ENCODE results near the gene AGPAT4.
"Not testable (repeated sequence)": the region's sequence is repeated elsewhere in the genome, so short reads cannot be mapped to it uniquely, and the experiment has no call there.

AGPAT4 gene

DNA sequence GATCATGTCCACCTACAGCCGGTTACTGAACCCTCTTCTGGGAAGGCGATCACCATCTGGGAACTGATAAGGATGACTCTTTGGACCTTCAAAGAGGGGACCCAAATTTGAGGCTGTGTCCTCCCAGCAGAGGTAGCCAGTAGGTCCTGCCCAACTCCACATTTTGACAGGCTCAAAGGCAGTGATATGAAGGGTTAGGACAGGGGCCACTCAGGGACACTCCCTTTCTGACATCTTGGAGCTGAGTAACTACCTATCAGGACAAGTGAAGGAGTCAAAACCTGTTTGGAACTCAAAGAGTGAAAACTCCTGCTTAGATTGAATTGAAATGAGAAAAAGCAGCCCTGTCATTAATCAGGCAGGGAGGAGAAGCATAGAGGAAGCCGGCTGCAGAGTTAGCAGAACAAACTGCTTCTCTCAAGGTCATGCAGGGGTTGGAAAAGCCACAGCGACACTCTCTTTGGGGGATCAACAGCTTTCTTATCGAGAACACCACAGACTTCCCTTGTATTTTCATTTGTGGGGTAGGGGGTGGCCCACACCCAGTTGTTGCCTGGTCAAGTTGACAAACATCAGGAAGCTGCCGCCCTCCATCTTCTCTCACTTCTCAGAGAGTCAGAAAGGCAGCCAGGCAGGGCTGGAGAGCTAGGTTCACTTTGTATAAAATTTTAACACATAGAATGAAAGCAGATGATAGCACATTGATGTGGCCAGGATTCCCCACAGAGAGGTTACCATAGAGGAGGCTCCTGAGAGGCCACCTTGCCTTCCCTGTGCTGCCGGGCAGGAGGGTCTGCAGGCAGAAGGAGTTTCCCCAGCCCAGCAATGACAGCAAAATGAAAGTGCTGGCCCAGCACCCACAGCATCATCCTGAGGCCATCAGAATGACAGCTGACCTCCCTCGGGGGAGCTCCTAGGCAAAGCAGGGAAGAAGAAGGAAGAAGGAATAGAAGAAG, 47.6 kb downstream of the AGPAT4 start:
- Histone ChIP-seq H2BK120ac (ENCODE audit: low read depth, low read length) (no peak overlapping the region), H3K9me3 (replicated peaks in 1 of 2; ENCODE audit: control insufficient read depth in 2 of 2, insufficient read depth in 1 of 2, low read depth in 1 of 2, low read length in 2 of 2) (peaks cover 0 to 2% of the 10 kb centered on the region in 2 donors), H3K79me1 (ENCODE audit: low read depth, low read length) (peaks cover 11% of the 10 kb centered on the region), H3K9ac (ENCODE audit: low read depth, low read length, poor library complexity) (no peak overlapping the region), H3K27me3 (ENCODE audit: control insufficient read depth in 3 of 3, insufficient read depth in 3 of 3, low read depth in 1 of 3, low read length in 3 of 3) (no peaks in the 10 kb centered on the region), H3K4me2 (ENCODE audit: insufficient read depth, low read length, poor library complexity, severe bottlenecking) (no peak overlapping the region), H2BK15ac (ENCODE audit: low read length) (no peak overlapping the region), H2BK5ac (ENCODE audit: low read length) (no peak overlapping the region), H2BK12ac (ENCODE audit: low read length) (no peak overlapping the region), H3K36me3 (replicated peaks in 1 of 2; ENCODE audit: control insufficient read depth in 2 of 2, insufficient read depth in 2 of 2, low read length in 2 of 2) (peaks cover 16 to 63% of the 10 kb centered on the region in 2 donors), H3K27ac (replicated peaks; ENCODE audit: low read length) (no peak overlapping the region), H2AK5ac (ENCODE audit: low read depth, low read length) (no peak overlapping the region), H3K23ac (ENCODE audit: low read depth, low read length, poor library complexity) (no peak overlapping the region), H3K14ac (ENCODE audit: low read length) (no peak overlapping the region), H4K91ac (ENCODE audit: low read depth, low read length, poor library complexity) (no peak overlapping the region), H3K4ac (ENCODE audit: low read length) (no peak overlapping the region), H3K4me1 (ENCODE audit: control insufficient read depth in 2 of 2, insufficient read depth in 1 of 2, low read depth in 1 of 2, low read length in 2 of 2) (peaks cover 13 to 15% of the 10 kb centered on the region in 2 donors), H4K8ac (ENCODE audit: low read depth, low read length) (no peak overlapping the region), H3K4me3 (ENCODE audit: low read length in 2 of 2) (no peak overlapping the region), H2AFZ (ENCODE audit: low read length) (no peak overlapping the region), H3K18ac (ENCODE audit: low read length) (no peak overlapping the region)
- no CpG with 5 or more reads among the region's 8 CpGs for WGBS, 2 donors (ENCODE audit: extremely low coverage in 2 of 2, insufficient read length in 2 of 2, insufficient replicate concordance in 1 of 2)
- no peak for DNase-seq (ENCODE audit: low spot score)

DNA sequence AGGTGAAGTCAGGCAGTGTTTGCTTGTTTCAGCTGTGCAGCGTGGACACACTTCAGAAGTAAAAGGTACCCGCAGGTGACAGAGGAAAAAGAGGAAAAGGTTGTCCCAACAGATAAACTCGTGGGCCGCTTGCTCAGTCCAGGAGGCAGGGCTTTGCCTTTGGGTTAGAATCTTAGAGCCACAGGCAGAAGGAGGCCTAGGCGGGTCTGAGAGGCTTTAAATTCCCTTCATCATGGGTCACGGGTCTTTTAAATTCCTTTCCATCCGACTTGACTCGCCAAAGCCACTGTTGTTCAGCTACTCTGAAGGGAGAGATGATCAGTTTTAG, 48.2 kb downstream of the AGPAT4 start:
- Histone ChIP-seq H4K91ac (ENCODE audit: low read depth, low read length, poor library complexity) (no peak overlapping the region), H4K8ac (ENCODE audit: low read depth, low read length) (no peak overlapping the region), H3K14ac (ENCODE audit: low read length) (no peak overlapping the region), H3K4ac (ENCODE audit: low read length) (no peak overlapping the region), H3K4me2 (ENCODE audit: insufficient read depth, low read length, poor library complexity, severe bottlenecking) (no peak overlapping the region), H3K36me3 (replicated peaks in 1 of 2; ENCODE audit: control insufficient read depth in 2 of 2, insufficient read depth in 2 of 2, low read length in 2 of 2) (peaks cover 19 to 61% of the 10 kb centered on the region in 2 donors), H2BK12ac (ENCODE audit: low read length) (no peak overlapping the region), H2AK5ac (ENCODE audit: low read depth, low read length) (no peak overlapping the region), H3K9me3 (replicated peaks in 1 of 2; ENCODE audit: control insufficient read depth in 2 of 2, insufficient read depth in 1 of 2, low read depth in 1 of 2, low read length in 2 of 2) (no peaks in the 10 kb centered on the region), H3K27me3 (ENCODE audit: control insufficient read depth in 3 of 3, insufficient read depth in 3 of 3, low read depth in 1 of 3, low read length in 3 of 3) (no peaks in the 10 kb centered on the region), H2BK120ac (ENCODE audit: low read depth, low read length) (no peak overlapping the region), H2BK15ac (ENCODE audit: low read length) (no peak overlapping the region), H3K4me1 (ENCODE audit: control insufficient read depth in 2 of 2, insufficient read depth in 1 of 2, low read depth in 1 of 2, low read length in 2 of 2) (peaks cover 13 to 15% of the 10 kb centered on the region in 2 donors), H2BK5ac (ENCODE audit: low read length) (no peak overlapping the region), H2AFZ (ENCODE audit: low read length) (no peak overlapping the region), H3K9ac (ENCODE audit: low read depth, low read length, poor library complexity) (peak overlapping the region; percentile 24), H3K18ac (ENCODE audit: low read length) (no peak overlapping the region), H3K27ac (replicated peaks; ENCODE audit: low read length) (no peak overlapping the region), H3K79me1 (ENCODE audit: low read depth, low read length) (peaks cover 12% of the 10 kb centered on the region), H3K4me3 (ENCODE audit: low read length in 2 of 2) (no peak overlapping the region), H3K23ac (ENCODE audit: low read depth, low read length, poor library complexity) (no peak overlapping the region)
- WGBS, 2 donors (ENCODE audit: extremely low coverage in 2 of 2, insufficient read length in 2 of 2, insufficient replicate concordance in 1 of 2) = no CpG with 5 or more reads among the region's 8 CpGs
- DNase-seq (ENCODE audit: low spot score) = no peak

GRCh38 chr6:161224951-161225680, 48.7 kb downstream of the AGPAT4 start:
- not testable (repeated sequence) for H2BK12ac ChIP-seq (ENCODE audit: low read length); H3K4me3 ChIP-seq (ENCODE audit: low read length in 2 of 2); H3K23ac ChIP-seq (ENCODE audit: low read depth, low read length, poor library complexity); H4K8ac ChIP-seq (ENCODE audit: low read depth, low read length); DNase-seq (ENCODE audit: low spot score); H2BK5ac ChIP-seq (ENCODE audit: low read length); H2BK120ac ChIP-seq (ENCODE audit: low read depth, low read length); H3K4ac ChIP-seq (ENCODE audit: low read length); H4K91ac ChIP-seq (ENCODE audit: low read depth, low read length, poor library complexity); H3K9ac ChIP-seq (ENCODE audit: low read depth, low read length, poor library complexity); H3K14ac ChIP-seq (ENCODE audit: low read length); H3K9me3 ChIP-seq (replicated peaks in 1 of 2; ENCODE audit: control insufficient read depth in 2 of 2, insufficient read depth in 1 of 2, low read depth in 1 of 2, low read length in 2 of 2); H3K4me2 ChIP-seq (ENCODE audit: insufficient read depth, low read length, poor library complexity, severe bottlenecking); H2AK5ac ChIP-seq (ENCODE audit: low read depth, low read length); H2AFZ ChIP-seq (ENCODE audit: low read length); H3K27ac ChIP-seq (replicated peaks; ENCODE audit: low read length); H2BK15ac ChIP-seq (ENCODE audit: low read length); H3K18ac ChIP-seq (ENCODE audit: low read length); H3K27me3 ChIP-seq (ENCODE audit: control insufficient read depth in 3 of 3, insufficient read depth in 3 of 3, low read depth in 1 of 3, low read length in 3 of 3)
- peaks cover 12% of the 10 kb centered on the region for H3K79me1 ChIP-seq (ENCODE audit: low read depth, low read length)
- peaks cover 13 to 15% of the 10 kb centered on the region in 2 donors for H3K4me1 ChIP-seq (ENCODE audit: control insufficient read depth in 2 of 2, insufficient read depth in 1 of 2, low read depth in 1 of 2, low read length in 2 of 2)
- peaks cover 19 to 57% of the 10 kb centered on the region in 2 donors for H3K36me3 ChIP-seq (replicated peaks in 1 of 2; ENCODE audit: control insufficient read depth in 2 of 2, insufficient read depth in 2 of 2, low read length in 2 of 2)
- no CpG with 5 or more reads among the region's 16 CpGs for WGBS, 2 donors (ENCODE audit: extremely low coverage in 2 of 2, insufficient read length in 2 of 2, insufficient replicate concordance in 1 of 2)

DNA sequence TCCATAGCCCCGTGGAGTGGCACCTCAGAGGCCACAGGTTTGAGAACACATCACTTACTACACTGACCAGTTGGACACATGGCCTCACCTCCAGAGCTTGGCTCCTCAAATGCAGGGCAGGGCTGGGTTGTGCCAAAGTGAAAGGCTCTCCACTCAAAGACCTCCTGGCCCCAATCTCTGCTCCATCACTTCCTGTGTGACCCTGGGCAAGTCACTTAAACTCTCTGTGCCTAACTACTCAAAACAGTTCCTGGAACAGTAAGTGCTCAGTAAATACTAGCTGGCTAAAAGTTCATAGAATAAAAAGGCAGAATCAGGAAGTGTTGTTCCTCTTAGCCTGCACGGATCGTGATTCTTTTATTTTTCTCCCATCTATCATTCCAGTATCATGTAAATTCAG, 50.2 kb downstream of the AGPAT4 start:
- H2BK120ac ChIP-seq (ENCODE audit: low read depth, low read length) = no peak overlapping the region
- H3K23ac ChIP-seq (ENCODE audit: low read depth, low read length, poor library complexity) = no peak overlapping the region
- no CpG with 5 or more reads among the region's 3 CpGs for WGBS, 2 donors (ENCODE audit: extremely low coverage in 2 of 2, insufficient read length in 2 of 2, insufficient replicate concordance in 1 of 2)
- H3K4me2 ChIP-seq (ENCODE audit: insufficient read depth, low read length, poor library complexity, severe bottlenecking) = no peak overlapping the region
- H3K4me3 ChIP-seq (ENCODE audit: low read length in 2 of 2) = no peak overlapping the region
- no peak overlapping the region for H2AK5ac ChIP-seq (ENCODE audit: low read depth, low read length)
- H4K91ac ChIP-seq (ENCODE audit: low read depth, low read length, poor library complexity) = no peak overlapping the region
- no peak overlapping the region for H2BK12ac ChIP-seq (ENCODE audit: low read length)
- no peak overlapping the region for H2AFZ ChIP-seq (ENCODE audit: low read length)
- H3K79me1 ChIP-seq (ENCODE audit: low read depth, low read length) = peaks cover 12% of the 10 kb centered on the region
- peaks cover 2 to 4% of the 10 kb centered on the region in 2 donors for H3K4me1 ChIP-seq (ENCODE audit: control insufficient read depth in 2 of 2, insufficient read depth in 1 of 2, low read depth in 1 of 2, low read length in 2 of 2)
- H3K27ac ChIP-seq (replicated peaks; ENCODE audit: low read length) = no peak overlapping the region
- no peak overlapping the region for H3K9ac ChIP-seq (ENCODE audit: low read depth, low read length, poor library complexity)
- no peak overlapping the region for H4K8ac ChIP-seq (ENCODE audit: low read depth, low read length)
- no peak overlapping the region for H3K4ac ChIP-seq (ENCODE audit: low read length)
- no peak overlapping the region for H3K14ac ChIP-seq (ENCODE audit: low read length)
- H2BK5ac ChIP-seq (ENCODE audit: low read length) = no peak overlapping the region
- H3K9me3 ChIP-seq (replicated peaks in 1 of 2; ENCODE audit: control insufficient read depth in 2 of 2, insufficient read depth in 1 of 2, low read depth in 1 of 2, low read length in 2 of 2) = peaks cover 0 to 2% of the 10 kb centered on the region in 2 donors
- H3K18ac ChIP-seq (ENCODE audit: low read length) = no peak overlapping the region
- H3K36me3 ChIP-seq (replicated peaks in 1 of 2; ENCODE audit: control insufficient read depth in 2 of 2, insufficient read depth in 2 of 2, low read length in 2 of 2) = peaks cover 19 to 56% of the 10 kb centered on the region in 2 donors
- H2BK15ac ChIP-seq (ENCODE audit: low read length) = no peak overlapping the region
- no peak for DNase-seq (ENCODE audit: low spot score)
- H3K27me3 ChIP-seq (ENCODE audit: control insufficient read depth in 3 of 3, insufficient read depth in 3 of 3, low read depth in 1 of 3, low read length in 3 of 3) = no peaks in the 10 kb centered on the region

Measured in neuronal stem cell (in vitro differentiated cells).